ENCODE measurements around the gene TMEM175. TPM values are rescaled to one million over a fixed set of nuclear protein-coding genes. Genes with fewer than 3 reads are reported as not detected.

TMEM175 gene
- total and polyA plus RNA-seq, 9 of the 15 experiments (the other 6 are each of a cell fraction or from before 2014, with no cell fraction given): 0.13 to 30.9 (median 9.4) TPM

GRCh38 chr4:993111-994029, 61.1 kb downstream of the TMEM175 start, which contains the start of gene SLC26A1 (continued):
- TF ChIP-seq ZBTB11 (CRISPR knock-in tag; IDR thresholded peaks at IDR 0.05) (no peak), BCL6 (CRISPR knock-in tag; IDR thresholded peaks at IDR 0.05) (no peak), KLF6 (CRISPR knock-in tag; IDR thresholded peaks at IDR 0.05; ENCODE audit: borderline replicate concordance) (no peak), SUPT5H (IDR thresholded peaks at IDR 0.05) (no peak; the same call in 1 of the 2 replicates), ZNF398 (CRISPR knock-in tag; IDR thresholded peaks at IDR 0.05) (no peak), TFAM (CRISPR knock-in tag; conservative IDR thresholded peaks at IDR 0.05) (no peak), MXI1 (IDR thresholded peaks at IDR 0.05; ENCODE audit: low read depth, low read length) (no peak), POLR2AphosphoS2 (IDR thresholded peaks at IDR 0.05; ENCODE audit: low read length) (no peak; the same call in 1 of the 2 replicates), SLC30A9 (CRISPR knock-in tag; IDR thresholded peaks at IDR 0.05) (no peak), SMC3 (conservative IDR thresholded peaks at IDR 0.05; ENCODE audit: insufficient read depth, low read depth, low read length) (no peak), KLF1 (tag; IDR thresholded peaks at IDR 0.05) (no peak), ZBTB1 (CRISPR knock-in tag; IDR thresholded peaks at IDR 0.05; ENCODE audit: borderline replicate concordance, low read depth) (no peak), HNRNPK (IDR thresholded peaks at IDR 0.05; ENCODE audit: low read depth, low read length, poor library complexity, severe bottlenecking) (no peak), PBX2 (CRISPR knock-in tag; IDR thresholded peaks at IDR 0.05; ENCODE audit: low read depth) (no peak), PBX2 (tag; conservative IDR thresholded peaks at IDR 0.05; ENCODE audit: low read depth) (no peak)
- TF ChIP-seq, protein P1, sequence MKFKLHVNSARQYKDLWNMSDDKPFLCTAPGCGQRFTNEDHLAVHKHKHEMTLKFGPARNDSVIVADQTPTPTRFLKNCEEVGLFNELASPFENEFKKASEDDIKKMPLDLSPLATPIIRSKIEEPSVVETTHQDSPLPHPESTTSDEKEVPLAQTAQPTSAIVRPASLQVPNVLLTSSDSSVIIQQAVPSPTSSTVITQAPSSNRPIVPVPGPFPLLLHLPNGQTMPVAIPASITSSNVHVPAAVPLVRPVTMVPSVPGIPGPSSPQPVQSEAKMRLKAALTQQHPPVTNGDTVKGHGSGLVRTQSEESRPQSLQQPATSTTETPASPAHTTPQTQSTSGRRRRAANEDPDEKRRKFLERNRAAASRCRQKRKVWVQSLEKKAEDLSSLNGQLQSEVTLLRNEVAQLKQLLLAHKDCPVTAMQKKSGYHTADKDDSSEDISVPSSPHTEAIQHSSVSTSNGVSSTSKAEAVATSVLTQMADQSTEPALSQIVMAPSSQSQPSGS (CRISPR knock-in tag; IDR thresholded peaks at IDR 0.05): no peak

Data from K562 (cell line).